ENCODE results near the gene CD86. TPM values are rescaled to one million over a fixed set of nuclear protein-coding genes. Genes with fewer than 3 reads are reported as not detected.

CD86 gene
- total and polyA plus RNA-seq, 9 of the 15 experiments (the other 6 are each of a cell fraction or from before 2014, with no cell fraction given): 0.16 TPM; not detected in 8

DNA sequence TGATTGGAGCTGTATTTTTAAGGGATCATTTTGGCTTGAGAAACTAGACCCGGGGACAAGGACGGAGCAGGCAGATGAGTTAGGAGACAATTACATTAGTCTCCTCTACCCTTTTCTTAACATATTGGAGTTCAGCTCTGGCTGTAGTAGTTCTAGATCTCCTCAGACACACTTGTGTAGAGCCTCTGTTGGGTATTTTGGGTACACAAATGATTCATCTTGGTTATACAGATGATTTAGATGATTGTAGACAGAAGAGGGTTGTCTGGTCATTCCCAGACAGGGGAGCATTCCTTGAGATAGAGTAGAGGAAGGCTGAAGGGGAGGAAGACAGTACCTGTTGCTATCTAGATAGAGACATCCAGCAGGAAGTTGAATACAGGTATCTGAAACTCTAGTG is 43.4 kb downstream of the CD86 start:
- Histone ChIP-seq H3K9me1 (ENCODE audit: control insufficient read depth, insufficient read depth, low read length) (no peaks in the 10 kb centered on the region), H3K27ac (ENCODE audit: extremely low read depth, low read depth, low read length) (no peak overlapping the region), H3K9me3 (replicated peaks; ENCODE audit: control insufficient read depth, insufficient read depth, low read depth, low read length) (no peaks in the 10 kb centered on the region), H3K9ac (ENCODE audit: insufficient read depth in 1 of 2, low read depth in 2 of 2, low read length in 2 of 2) (no peak overlapping the region), H3K27me3 (ENCODE audit: control insufficient read depth in 2 of 2, insufficient read depth in 2 of 2, low read length in 2 of 2) (no peaks in the 10 kb centered on the region; a peak in 1 of 5 replicates), H4K20me1 (replicated peaks; ENCODE audit: control insufficient read depth, insufficient read depth, low read length) (no peaks in the 10 kb centered on the region), H3K4me3 (no peak overlapping the region), H3K4me2 (ENCODE audit: insufficient read depth, low read length) (no peak overlapping the region), H3K36me3 (ENCODE audit: control insufficient read depth, insufficient read depth, low read length) (no peaks in the 10 kb centered on the region), H3K79me2 (ENCODE audit: control insufficient read depth, insufficient read depth, low read length) (no peaks in the 10 kb centered on the region), H2AFZ (ENCODE audit: low read depth, low read length) (no peak overlapping the region), H3K4me1 (replicated peaks in 1 of 2; ENCODE audit: control insufficient read depth in 2 of 2, insufficient read depth in 2 of 2, low read length in 2 of 2) (no peaks in the 10 kb centered on the region)
- ATAC-seq (no peak), DNase-seq (ENCODE audit: extremely low read depth in 1 of 4, low spot score in 3 of 4) (no peak), FAIRE-seq (no peak)
- POLR2A ChIA-PET: no interaction called here
- CTCF ChIA-PET (ENCODE audit: low intra/inter-chr PET ratio): no interaction called here
- WGBS (ENCODE audit: insufficient coverage, low coverage, missing lambda C conversion rate): 0% methylated on average over 2 of the region's 2 CpGs
- intact Hi-C loops (cut with micrococcal nuclease) (no loop called here), in situ Hi-C loops (cut with MboI) (no loop called here)
- no peak for TF ChIP-seq ZNF174 (CRISPR knock-in tag; IDR thresholded peaks at IDR 0.05)
- TF ChIP-seq, protein P1, sequence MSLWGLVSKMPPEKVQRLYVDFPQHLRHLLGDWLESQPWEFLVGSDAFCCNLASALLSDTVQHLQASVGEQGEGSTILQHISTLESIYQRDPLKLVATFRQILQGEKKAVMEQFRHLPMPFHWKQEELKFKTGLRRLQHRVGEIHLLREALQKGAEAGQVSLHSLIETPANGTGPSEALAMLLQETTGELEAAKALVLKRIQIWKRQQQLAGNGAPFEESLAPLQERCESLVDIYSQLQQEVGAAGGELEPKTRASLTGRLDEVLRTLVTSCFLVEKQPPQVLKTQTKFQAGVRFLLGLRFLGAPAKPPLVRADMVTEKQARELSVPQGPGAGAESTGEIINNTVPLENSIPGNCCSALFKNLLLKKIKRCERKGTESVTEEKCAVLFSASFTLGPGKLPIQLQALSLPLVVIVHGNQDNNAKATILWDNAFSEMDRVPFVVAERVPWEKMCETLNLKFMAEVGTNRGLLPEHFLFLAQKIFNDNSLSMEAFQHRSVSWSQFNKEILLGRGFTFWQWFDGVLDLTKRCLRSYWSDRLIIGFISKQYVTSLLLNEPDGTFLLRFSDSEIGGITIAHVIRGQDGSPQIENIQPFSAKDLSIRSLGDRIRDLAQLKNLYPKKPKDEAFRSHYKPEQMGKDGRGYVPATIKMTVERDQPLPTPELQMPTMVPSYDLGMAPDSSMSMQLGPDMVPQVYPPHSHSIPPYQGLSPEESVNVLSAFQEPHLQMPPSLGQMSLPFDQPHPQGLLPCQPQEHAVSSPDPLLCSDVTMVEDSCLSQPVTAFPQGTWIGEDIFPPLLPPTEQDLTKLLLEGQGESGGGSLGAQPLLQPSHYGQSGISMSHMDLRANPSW (CRISPR knock-in tag; IDR thresholded peaks at IDR 0.05): no peak
- no peak for TF ChIP-seq KAT2B (IDR thresholded peaks at IDR 0.05; ENCODE audit: low read depth, low read length)
- no TSS peak for BruUV-seq (replicated peaks)

DNA sequence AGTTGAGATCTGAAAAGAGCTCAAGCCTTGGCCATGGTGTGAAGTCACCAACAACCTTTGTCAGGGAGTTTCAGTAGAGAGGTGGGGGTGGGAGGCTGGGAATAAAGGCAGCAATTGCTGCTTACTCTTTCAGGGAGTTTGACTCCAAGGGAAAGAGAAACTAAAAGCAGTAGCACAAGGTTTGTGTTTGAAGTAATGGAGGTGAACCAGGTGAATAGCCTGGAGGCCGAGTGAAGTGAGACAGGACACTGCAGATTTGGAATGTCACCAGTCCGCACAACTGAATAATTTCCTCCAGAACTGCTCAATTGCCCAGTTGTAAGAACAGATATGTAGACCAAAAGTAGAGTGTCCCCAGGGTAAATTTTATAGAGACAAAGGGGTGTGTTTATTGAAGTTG is 44.1 kb downstream of the CD86 start:
- WGBS (ENCODE audit: insufficient coverage, low coverage, missing lambda C conversion rate): 0% methylated on average over 2 of the region's 2 CpGs
- Histone ChIP-seq H2AFZ (ENCODE audit: low read depth, low read length) (no peak overlapping the region), H3K4me3 (no peak overlapping the region), H3K4me2 (ENCODE audit: insufficient read depth, low read length) (no peak overlapping the region), H4K20me1 (replicated peaks; ENCODE audit: control insufficient read depth, insufficient read depth, low read length) (no peaks in the 10 kb centered on the region), H3K27ac (ENCODE audit: extremely low read depth, low read depth, low read length) (no peak overlapping the region), H3K9me3 (replicated peaks; ENCODE audit: control insufficient read depth, insufficient read depth, low read depth, low read length) (no peaks in the 10 kb centered on the region), H3K9ac (ENCODE audit: insufficient read depth in 1 of 2, low read depth in 2 of 2, low read length in 2 of 2) (no peak overlapping the region), H3K4me1 (replicated peaks in 1 of 2; ENCODE audit: control insufficient read depth in 2 of 2, insufficient read depth in 2 of 2, low read length in 2 of 2) (no peaks in the 10 kb centered on the region), H3K36me3 (ENCODE audit: control insufficient read depth, insufficient read depth, low read length) (no peaks in the 10 kb centered on the region), H3K9me1 (ENCODE audit: control insufficient read depth, insufficient read depth, low read length) (no peaks in the 10 kb centered on the region), H3K79me2 (ENCODE audit: control insufficient read depth, insufficient read depth, low read length) (no peaks in the 10 kb centered on the region), H3K27me3 (ENCODE audit: control insufficient read depth in 2 of 2, insufficient read depth in 2 of 2, low read length in 2 of 2) (no peaks in the 10 kb centered on the region; a peak in 1 of 5 replicates)
- intact Hi-C loops (cut with micrococcal nuclease) (no loop called here), in situ Hi-C loops (cut with MboI) (no loop called here)
- no peak for DNase-seq (ENCODE audit: extremely low read depth in 1 of 4, low spot score in 3 of 4)
- no TSS peak for BruUV-seq (replicated peaks)
- ChIA-PET CTCF (ENCODE audit: low intra/inter-chr PET ratio) (no interaction called here), POLR2A (no interaction called here)
- no peak for FAIRE-seq
- no peak for TF ChIP-seq TCF3 (CRISPR knock-in tag; IDR thresholded peaks at IDR 0.05)
- no peak for TF ChIP-seq HMGN3 (IDR thresholded peaks at IDR 0.05; ENCODE audit: borderline replicate concordance, extremely low read depth, insufficient read length, low read depth, low read length)
- no peak for TF ChIP-seq HSF4 (CRISPR knock-in tag; IDR thresholded peaks at IDR 0.05; ENCODE audit: borderline replicate concordance)
- TF ChIP-seq NCOA6 (IDR thresholded peaks at IDR 0.05): no peak
- TF ChIP-seq, protein P2, sequence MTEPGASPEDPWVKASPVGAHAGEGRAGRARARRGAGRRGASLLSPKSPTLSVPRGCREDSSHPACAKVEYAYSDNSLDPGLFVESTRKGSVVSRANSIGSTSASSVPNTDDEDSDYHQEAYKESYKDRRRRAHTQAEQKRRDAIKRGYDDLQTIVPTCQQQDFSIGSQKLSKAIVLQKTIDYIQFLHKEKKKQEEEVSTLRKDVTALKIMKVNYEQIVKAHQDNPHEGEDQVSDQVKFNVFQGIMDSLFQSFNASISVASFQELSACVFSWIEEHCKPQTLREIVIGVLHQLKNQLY (CRISPR knock-in tag; conservative IDR thresholded peaks at IDR 0.05): no peak
- TF ChIP-seq SMAD4 (CRISPR knock-in tag; conservative IDR thresholded peaks at IDR 0.05): no peak
- TF ChIP-seq JUNB (CRISPR knock-in tag; conservative IDR thresholded peaks at IDR 0.05): no peak
- no peak for TF ChIP-seq SMAD1 (IDR thresholded peaks at IDR 0.05; ENCODE audit: low read depth, low read length, partially characterized antibody)
- TF ChIP-seq ZFP30 (CRISPR knock-in tag; IDR thresholded peaks at IDR 0.05; ENCODE audit: borderline replicate concordance): no peak
- no peak for TF ChIP-seq CBX1 (IDR thresholded peaks at IDR 0.05; ENCODE audit: low read depth)
- no peak for TF ChIP-seq FOXA3 (CRISPR knock-in tag; conservative IDR thresholded peaks at IDR 0.05 in 1 of 2, IDR thresholded peaks at IDR 0.05 in 1 of 2)
- ATAC-seq: no peak
